Measurements from ENCODE around the gene VPS45. TPM values are rescaled to one million over a fixed set of nuclear protein-coding genes. Genes with fewer than 3 reads are reported as not detected.

Gene VPS45
- total RNA-seq, 4 donors from 2014 or later, result 27.7 to 30.9 (median 29.3) TPM

DNA sequence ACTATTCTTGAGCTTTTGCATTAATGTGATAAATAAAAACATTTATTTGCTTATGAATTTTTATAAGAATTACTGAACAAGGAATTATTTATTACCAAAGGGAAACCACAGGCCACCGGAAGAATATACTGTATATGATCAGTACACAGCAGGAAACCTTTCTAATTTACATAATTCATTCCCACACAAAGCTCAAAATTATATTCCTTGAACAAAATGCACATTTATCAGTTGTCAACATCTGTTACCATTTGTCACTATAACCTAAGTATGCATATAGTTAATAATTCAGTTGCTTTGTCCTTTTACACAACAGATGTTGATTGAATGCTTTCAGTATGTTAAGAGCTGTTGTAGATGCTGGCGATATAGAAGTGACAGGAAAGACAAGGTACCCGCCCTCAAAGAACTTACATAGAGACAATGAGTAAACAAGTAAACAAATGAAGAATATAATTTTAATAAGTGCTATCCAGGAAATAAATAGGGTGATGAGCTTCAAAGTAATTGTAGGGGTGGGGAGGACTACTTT is 27.2 kb downstream of the VPS45 start:
- intact Hi-C loops (cut with DNase I; ENCODE audit: low total_unique reads), result no loop called here
- TF ChIP-seq POLR2A (IDR thresholded peaks at IDR 0.05) (no peak), CTCF (IDR thresholded peaks at IDR 0.05) (no peak)
- WGBS, 2 donors, result 76 to 91% methylated on average over 3 of the region's 3 CpGs
- H3K4me3 ChIP-seq (ENCODE audit: low read depth, poor library complexity, severe bottlenecking), result no peak overlapping the region
- DNase-seq (ENCODE audit: low spot score in 2 of 2), result no peak

DNA sequence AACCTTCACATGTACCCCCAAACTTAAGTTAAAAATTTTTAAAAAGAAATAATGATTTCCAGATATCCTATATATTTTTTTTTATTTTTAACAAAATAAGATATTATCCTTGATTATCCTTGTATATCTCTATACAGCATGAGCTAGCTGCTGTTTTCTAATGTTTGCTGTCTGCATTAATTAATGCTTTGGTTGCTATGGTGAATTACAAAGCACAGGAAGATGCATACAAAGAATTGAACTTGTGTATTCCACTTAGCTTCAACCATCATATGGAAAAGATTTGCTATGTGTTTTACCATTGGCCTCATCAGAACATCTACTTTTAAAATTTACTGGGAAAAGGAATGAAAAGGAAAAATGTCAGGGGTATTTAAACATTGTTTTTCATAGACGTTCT is 35.4 kb downstream of the VPS45 start:
- WGBS, 2 donors, result 39 to 45% methylated on average over 1 of the region's 1 CpG
- DNase-seq (ENCODE audit: low spot score in 2 of 2), result no peak
- intact Hi-C loops (cut with DNase I; ENCODE audit: low total_unique reads), result no loop called here
- no peak overlapping the region for H3K4me3 ChIP-seq (ENCODE audit: low read depth, poor library complexity, severe bottlenecking)
- TF ChIP-seq CTCF (IDR thresholded peaks at IDR 0.05) (no peak), POLR2A (IDR thresholded peaks at IDR 0.05) (no peak)

DNA sequence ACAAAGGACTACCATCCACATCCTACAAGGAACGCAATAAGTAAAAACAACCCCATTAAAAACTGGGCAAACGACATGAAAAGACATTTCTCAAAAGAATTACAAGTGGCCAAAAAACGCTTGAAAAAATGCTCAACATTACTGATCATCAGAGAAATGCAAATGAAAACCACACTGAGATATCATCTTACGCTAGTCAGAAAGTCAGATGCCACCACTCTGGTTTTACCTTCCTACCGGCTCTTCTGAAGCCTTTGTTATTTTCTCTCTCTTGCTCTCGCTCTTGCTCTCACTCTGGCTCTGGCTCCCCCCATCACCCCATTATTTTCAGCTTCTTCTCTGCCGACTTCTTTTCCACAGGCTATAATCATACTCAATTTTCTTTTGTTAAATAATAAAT is 38.8 kb downstream of the VPS45 start:
- H3K4me3 ChIP-seq (ENCODE audit: low read depth, poor library complexity, severe bottlenecking), result no peak overlapping the region
- TF ChIP-seq POLR2A (IDR thresholded peaks at IDR 0.05) (no peak), CTCF (IDR thresholded peaks at IDR 0.05) (no peak)
- 86 to 90% methylated on average over 7 of the region's 7 CpGs for WGBS, 2 donors
- no peak for DNase-seq (ENCODE audit: low spot score in 2 of 2)
- intact Hi-C loops (cut with DNase I; ENCODE audit: low total_unique reads), result no loop called here

- no peak for TF ChIP-seq CTCF (IDR thresholded peaks at IDR 0.05)
- TF ChIP-seq POLR2A (IDR thresholded peaks at IDR 0.05), result no peak
- no peak overlapping the region for H3K4me3 ChIP-seq (ENCODE audit: low read depth, poor library complexity, severe bottlenecking)
- intact Hi-C loops (cut with DNase I; ENCODE audit: low total_unique reads), result no loop called here
- no peak for DNase-seq (ENCODE audit: low spot score in 2 of 2)
- WGBS, 2 donors, result 74 to 82% methylated on average over 3 of the region's 3 CpGs
These were observed 42.0 kb downstream of the VPS45 start for GRCh38 chr1:150109586-150109985.

GRCh38 chr1:150110116-150110515 is 42.5 kb downstream of the VPS45 start:
- no peak for DNase-seq (ENCODE audit: low spot score in 2 of 2)
- H3K4me3 ChIP-seq (ENCODE audit: low read depth, poor library complexity, severe bottlenecking), result no peak overlapping the region
- no peak for TF ChIP-seq CTCF (IDR thresholded peaks at IDR 0.05)
- no peak for TF ChIP-seq POLR2A (IDR thresholded peaks at IDR 0.05)
- WGBS, 2 donors, result 74 to 75% methylated on average over 2 of the region's 2 CpGs
- intact Hi-C loops (cut with DNase I; ENCODE audit: low total_unique reads), result no loop called here

GRCh38 chr1:150111670-150112069 is 44.1 kb downstream of the VPS45 start:
- intact Hi-C loops (cut with DNase I; ENCODE audit: low total_unique reads), result no loop called here
- no peak for TF ChIP-seq CTCF (IDR thresholded peaks at IDR 0.05)
- no peak for TF ChIP-seq POLR2A (IDR thresholded peaks at IDR 0.05)
- no peak for DNase-seq (ENCODE audit: low spot score in 2 of 2)
- 81 to 86% methylated on average over 5 of the region's 5 CpGs for WGBS, 2 donors
- H3K4me3 ChIP-seq (ENCODE audit: low read depth, poor library complexity, severe bottlenecking), result no peak overlapping the region

All from lower leg skin (tissue), 4 donors.